NCI-H526 (cell line): ENCODE measurements around the gene OR2H1.

ENCODE experiments used
- DNase-seq, 2 experiments: peaks; one replicate each; lab custom pipeline; 2025; lab: John Stamatoyannopoulos, UW

The OR2H1 gene

DNA sequence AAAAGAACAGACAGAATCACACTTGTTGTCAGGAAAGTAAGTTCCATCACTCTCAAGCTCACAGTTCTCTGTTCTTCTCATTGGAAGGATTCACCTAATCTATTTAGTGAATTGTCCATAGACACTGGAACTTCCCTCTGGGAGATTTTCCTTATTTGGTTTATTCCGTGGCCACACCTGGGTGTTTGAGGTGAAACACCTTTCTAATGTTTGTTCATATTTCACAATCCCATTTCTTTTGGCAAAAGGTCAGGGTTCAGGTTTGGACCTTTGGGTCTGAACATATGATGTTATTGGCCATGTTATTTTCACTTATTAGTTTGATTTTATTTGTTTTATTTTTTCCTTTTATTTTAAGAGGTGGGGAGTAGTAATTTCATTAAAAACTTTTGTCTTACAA, 26.8 kb downstream of the OR2H1 start:
- no peak for DNase-seq

DNA sequence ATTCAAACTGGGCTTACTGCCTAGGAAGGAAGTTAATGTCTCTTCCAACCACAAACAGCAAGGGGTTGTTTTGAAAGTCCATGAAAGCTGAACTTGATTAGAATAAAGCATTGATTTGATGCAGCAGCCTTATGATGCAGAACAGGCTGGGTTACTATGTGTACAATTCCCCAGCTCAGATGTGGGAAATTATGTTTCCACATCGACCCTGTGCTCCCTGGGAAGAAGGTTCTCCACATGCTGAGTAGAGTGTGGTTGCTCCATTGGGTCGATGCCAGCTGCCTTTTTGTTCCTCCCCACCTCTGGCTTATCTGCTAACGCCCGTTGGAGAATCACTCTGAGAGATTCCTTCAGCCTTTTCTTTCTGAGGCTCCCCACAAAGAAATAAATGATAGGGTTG, 29.6 kb downstream of the OR2H1 start:
- DNase-seq: no peak

DNA sequence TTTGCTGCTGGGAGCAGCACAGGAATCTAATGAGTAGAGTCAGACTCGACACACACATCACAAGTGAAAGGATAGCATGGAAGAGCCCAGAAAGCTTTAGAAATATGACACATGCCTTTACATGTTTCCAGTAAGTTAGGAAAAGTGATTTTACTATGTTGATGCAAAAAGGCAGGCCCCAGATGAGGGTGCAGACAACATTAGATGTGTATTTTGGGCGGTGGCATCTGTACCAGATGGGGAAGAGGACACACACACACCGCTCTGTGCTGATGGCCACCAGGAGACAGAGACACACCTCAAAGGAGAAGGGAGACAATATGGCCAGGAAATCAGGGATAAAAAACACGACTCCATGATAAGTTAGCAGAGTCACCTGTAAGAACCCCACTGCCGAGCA, 30.2 kb downstream of the OR2H1 start:
- DNase-seq: no peak

DNA sequence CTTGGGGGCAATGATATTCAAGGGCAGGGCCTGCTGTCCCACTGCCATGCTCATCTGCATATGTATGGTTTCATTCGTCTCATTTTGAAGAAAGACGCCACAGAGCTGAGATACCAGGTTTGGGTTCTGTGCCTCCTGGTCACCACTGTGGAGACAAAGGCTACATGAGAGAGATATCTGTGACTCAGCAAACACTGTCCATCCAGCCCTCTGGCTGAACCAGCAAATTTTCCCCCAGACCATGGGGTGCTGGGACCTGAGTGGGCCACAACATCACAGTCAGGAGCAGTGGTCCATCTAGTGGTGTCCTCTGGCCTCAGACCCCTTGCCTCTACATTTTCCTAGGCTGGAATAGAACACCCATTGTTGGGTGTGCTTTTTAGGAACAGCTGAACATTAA, 30.7 kb downstream of the OR2H1 start, which contains the start of gene MAS1L:
Gene MAS1L (minus strand): TSS at position 297 of the 400 bp plus-strand sequence. CDS start 54 bp downstream, at position 243.
- no peak for DNase-seq

DNA sequence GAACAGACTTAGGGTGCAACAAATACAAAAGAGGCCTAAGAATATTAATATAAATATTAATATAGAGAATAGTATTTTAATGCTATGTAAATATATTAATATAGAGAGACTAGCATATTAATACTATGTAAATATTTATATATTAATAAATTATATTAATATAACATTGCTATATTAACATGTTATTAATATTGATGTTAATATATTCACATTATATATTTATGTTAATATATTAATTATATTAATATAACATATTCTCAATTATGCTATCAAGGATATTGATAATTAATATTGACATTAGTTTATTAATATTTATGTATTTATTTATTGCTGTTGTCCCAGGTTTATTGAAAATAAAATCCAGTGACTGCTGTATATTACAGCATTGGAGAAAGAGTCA, 31.9 kb downstream of the OR2H1 start:
- no peak for DNase-seq

DNA sequence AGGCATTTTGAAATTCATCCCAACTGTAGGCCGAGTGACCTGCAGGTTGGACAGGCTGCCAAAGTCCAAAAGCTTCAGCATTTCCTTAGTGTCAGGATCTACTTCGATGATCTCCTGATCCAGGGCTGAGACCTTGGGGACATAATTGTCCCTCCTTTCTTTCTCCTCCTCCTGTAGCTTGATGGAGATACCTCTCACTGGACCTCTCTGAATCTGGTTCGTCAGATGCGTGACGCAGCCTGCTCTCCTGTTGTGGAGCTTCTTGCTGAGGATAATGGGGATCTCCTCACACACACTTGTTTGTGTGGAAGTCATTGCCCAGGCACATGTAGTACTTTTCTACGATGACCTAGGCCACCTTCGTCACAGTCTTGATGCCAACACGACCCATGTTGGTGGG, 32.3 kb downstream of the OR2H1 start:
- DNase-seq: no peak

DNA sequence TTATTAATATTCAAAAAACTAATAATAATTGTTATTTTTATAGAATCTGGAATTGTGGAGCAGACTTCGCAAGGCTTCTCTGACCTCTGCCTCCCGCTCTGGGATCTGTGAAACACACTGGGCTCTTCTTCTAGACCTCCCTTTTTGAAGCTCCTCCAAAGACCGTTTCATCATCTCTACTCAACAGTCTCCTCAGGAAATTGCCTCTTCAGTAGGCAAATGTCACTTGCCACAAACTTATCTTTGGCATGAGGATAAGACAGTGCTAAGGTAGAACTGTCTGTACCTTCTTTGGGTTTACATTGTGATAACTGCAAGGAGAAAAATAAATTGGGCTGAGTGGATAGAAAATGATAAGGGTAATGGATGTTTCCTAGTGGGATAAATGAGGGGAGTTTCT, 33.1 kb downstream of the OR2H1 start:
- DNase-seq: no peak

DNA sequence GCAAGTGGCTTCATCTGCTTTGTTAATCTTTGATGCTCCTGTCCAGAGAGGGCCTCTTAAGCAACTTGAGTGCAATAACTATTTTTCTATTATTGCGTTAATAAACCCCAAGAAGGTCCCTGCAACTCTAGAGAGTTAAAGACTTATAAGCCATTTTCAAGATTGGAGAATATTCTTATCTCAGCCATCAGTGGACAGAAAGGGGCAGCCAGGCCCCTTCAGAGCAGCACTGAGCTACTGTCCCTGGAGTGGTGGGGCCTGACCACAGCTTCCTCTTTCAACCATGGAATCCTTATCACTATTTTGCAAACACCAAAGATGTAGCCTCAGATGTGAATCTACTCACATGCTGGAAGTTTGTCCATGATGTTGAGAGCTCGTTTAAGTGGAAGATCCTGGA, 33.6 kb downstream of the OR2H1 start:
- DNase-seq: no peak

DNA sequence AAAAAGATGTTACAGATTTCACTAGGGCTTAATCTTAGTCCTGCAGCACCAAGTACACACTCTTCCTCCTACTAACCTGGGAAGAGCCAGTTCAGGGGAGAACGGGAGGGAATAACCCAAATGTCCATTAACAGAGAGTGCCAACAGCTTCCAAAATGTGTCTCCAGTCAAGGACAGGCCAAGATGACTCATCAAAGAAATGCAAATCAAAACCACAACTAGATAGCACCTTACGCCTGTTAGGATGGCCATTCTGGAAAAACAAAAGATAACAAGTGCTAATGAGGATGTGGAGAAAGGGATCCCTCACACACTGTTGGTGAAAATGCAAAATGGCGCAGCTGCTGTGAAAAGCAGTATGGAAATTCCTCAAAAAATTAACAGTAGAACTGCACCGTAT, 34.6 kb downstream of the OR2H1 start:
- no peak for DNase-seq

DNA sequence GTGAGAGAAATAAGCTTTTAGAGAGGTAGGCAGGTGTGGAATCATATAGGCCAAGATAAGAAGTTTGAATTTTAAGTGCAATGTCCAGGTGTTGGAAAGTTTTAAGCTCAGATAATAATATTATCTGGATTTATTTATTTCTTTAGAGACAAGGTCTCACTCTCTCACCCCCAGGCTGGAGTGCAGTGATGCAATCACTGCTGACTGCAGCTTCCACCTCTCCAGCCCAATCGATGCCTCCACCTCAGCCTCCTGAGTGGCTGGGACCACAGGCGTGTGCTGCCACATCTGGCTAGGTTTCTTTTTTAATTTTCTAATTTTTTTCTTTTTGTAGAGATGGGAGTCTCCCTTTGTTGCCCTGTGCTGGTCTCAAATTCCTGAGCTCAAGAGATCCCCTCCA, 36.3 kb downstream of the OR2H1 start:
- DNase-seq: no peak

DNA sequence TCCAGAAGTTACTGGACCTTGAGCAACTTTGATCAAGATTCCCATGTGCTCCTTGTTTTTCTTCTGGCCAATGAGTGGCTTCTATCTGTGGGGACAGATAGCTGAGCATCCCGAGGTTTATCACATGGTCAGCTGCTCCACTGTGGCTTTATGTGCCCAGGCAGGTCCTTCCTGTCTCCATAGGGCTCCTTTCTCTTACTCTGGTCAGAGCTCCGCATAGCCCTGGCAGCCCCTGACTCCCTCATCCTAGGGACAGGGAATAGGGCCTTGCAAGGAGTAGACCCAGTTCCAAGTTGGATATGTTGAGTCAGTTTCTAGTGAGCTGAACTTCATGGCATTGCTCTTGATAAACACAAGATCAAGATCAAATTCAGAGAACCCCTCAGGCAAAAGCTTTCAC, 37.2 kb downstream of the OR2H1 start:
- DNase-seq: no peak

DNA sequence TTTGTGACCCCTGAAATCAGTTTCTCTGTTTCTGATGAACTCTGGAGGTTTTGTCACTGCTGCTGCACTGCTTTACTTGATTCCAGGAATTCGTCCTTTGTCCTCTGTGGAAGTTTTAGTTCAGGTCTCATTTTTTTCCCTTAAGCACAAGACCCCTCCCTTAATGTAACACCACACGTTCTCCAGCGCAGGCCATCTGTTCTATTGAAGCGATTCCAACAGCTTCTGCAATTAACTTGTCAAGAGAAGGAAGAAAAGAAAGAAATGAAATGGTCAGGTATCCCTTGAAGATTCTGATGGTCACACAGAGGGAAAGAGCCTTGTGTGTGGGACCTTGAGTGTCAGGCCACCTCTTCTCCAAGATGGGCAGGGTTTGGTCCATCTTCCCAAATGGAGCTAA, 38.6 kb downstream of the OR2H1 start:
- no peak for DNase-seq

DNA sequence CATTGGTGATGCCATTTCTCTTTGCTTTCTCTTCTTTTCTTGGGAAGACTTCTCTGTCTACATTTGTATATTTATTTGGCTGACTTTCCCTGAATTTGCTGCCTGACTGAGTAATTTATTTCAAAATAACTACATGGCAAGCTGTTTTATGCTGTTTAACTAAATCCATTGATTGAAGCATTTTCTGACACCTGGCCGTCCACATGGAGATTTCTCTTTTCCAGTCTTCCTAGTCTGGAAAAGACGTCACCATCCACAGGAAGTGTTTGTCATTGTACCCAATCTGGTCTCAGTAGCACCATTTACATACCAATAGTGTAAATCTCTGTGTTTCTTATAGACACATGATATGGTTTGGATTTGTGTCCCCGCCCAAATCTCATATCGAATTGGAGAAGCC, 40.0 kb downstream of the OR2H1 start:
- no peak for DNase-seq

DNA sequence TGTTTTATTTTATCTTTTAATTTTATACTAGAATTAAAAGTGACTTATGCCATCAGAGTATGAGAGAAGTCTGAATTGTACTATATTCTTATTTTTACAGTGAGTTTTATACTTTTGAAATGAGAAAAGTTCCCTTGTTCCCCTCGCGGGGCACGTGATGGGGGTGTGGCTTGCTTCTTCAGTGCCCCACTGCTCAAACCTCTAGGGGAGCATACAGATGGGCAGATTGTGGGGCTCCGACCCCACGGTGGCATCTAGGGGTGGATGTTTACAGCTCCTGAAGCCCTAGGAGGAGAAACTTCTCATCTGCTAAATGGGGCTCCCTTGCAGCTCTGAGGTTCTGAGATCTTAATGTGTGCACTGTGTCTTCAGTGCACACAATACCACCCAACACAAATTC, 42.7 kb downstream of the OR2H1 start:
- no peak for DNase-seq

DNA sequence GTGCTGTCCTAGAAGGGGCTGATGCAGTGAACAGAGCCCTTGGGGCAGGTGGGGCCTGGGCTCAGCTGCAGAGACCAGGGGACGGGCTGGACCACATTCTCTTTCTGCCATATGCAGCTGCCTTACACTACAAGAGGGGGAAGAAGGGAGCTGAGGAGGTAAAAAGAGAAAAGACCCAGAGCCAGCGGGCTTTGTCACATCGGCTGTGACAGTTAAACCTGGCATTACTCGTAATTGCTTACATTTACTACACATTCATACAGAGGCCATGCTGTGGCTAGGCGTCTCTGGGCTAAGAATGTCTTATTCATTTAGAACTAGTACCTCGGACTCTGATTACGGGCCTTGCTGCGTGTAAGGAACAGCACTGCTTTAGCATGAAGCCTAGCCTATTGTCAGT, 43.6 kb downstream of the OR2H1 start:
- DNase-seq: no peak

DNA sequence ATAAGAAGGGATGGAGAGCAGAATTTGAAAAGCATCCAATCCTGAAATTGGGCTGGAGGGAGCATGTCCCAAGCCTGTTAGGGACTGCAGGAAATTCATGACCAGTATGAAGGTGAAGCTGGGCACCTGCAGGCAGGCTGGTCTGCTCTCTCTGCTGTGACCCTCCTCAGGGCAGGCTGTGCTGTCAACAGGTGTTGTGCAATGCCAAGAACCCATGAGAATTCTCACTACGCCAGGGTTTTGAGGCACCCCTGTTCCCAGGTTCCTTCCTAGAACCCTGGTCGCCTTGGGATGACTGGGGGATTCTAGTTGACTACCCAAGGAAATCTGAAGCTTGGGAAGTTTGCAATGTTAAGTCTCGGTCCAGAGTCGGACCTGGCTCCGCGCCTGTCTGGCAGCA, 44.2 kb downstream of the OR2H1 start:
- no peak for DNase-seq

DNA sequence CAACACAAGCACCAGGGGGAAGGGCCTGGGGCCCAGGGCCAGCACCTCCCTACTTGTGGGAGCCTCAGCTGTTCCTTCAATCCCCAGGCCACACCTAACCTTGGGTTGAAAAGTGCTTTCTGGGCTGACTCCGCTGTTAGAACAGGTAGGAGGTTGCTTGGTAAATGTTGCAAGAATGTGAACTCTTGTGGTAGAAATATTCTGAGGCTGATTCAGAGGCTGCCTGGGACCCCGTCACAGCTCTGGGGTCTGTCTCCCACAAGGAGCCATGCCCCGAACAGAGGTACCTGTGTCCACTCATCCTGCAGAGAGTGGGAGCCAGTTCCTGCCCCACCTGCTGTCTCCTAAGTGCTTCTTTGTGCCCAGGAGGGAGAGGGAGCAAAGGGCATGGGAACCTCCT, 45.2 kb downstream of the OR2H1 start:
- DNase-seq: no peak

DNA sequence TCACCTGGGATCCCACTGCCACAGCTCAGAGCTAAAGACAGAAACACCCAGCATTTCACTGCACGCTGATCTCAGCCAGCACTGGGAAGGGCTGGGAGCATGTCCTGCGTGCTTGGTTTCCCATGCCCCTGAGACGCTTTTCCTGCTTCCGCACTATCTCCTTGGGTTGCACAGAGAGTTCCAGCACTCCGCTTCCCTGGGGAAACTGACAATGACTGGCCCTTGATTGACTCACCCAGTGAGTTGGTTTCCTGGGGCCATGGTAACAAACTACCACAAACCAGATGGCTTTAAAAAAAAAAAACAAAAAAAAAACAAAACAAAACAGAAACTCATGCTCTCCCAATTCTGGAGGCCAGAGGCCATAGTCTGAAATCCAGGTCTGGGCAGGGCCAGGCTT, 45.6 kb downstream of the OR2H1 start:
- no peak for DNase-seq

DNA sequence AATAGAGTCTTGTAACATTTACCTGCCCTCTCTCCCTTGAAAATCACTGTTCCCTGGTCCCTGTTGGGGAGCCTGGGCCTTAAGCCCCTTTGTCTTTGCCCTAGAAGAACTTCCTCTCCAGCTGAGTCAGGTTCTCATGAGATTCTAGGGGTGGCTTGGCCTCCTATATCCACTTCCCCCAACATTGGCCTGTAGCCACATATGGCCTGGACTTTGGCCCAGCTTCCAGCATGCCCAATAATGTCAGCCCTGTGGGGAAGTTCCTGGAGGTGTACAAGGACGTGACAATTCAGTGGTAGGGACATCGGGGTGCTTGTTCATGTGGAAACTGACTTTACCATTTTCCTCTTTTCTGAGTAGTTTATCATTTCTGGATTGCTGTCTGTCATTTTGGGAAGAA, 48.0 kb downstream of the OR2H1 start:
- DNase-seq: no peak

DNA sequence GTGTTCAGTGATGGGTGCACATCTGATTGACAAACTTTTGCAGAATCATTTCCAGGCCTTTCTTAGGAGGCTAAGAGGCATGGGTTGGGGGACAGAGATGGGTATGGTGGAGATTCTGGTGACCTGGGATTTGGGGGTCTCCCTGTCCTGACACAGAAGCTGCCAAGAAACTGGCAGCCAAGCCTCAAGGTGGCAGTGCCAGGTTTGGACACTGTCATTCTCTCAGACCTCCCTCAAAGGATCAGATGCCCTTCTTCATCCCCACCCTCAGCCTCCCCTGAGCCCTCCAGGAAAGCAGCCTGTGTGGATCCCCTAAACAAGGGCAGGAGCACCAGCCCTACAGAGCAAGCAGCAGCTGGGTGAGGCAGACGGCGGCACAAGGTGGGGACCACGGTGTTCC, 48.9 kb downstream of the OR2H1 start:
- DNase-seq: no peak

DNA sequence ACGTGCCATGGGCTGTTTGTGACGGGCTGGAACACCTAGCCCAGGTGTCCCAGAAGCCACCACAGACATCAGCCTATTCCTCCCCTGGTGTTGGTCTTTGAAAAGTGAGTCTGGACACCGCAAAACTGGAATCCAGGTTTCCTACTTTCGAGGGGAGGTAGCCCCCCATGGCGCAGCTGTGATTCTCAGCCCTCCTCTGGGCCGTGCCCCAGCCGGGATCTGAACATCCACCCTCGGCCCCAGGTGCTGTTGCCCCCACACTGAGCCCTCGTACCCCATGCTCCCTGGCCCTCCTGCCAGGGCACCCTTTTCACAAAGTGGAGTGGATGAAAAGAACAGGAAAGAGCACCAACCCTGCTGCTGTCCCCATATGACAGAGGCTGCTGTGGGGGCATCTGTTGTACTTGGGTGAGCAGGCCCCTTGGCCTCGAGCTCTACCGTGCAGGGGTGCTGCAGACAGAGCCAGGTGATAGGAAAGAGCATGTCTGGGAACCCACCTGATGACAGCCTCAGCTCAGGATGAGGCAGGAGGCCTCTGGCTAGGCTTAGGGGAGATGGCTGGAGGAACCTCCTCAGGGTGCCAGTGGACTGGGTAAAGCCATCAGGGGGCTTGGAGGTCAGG, 49.6 kb downstream of the OR2H1 start:
- DNase-seq: no peak

DNA sequence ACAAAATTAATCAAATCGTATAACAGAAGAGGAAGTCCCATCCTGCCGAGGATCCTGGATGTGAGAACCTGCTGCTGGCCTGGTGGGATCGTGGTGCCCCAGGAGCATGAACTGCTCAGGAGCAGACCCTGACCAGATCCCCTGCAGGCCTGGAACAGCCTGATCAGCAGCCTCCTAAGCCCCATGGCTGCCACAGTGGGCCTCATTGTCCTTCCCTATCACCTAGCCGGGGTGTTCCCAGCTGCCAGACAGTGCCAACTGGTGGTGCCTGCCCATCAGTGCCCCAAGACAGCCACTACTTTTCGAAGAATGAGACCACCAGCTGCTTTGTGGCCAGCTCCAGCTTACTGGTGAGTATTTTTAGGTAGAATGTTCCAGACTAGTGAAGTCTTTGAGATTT, 50.4 kb downstream of the OR2H1 start:
- DNase-seq: no peak

DNA sequence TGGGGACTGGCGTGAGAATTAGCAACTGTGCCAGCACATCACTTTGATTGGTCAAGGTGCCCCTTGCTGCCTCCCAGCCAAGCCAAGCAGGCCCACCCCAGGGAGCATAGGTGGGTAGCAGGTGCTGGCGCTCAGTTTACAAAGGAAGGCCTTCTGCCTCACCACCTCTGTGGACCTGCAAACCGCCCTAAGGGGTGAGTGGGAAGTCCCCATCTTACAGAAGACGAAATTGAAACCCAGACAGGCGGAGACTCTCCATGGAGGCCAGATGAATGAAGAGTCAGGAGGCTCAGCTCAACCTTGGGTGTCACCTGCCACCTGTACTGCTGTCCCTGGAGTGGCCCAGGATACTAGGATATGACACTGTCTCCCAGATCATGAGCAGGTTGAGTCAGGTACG, 52.3 kb downstream of the OR2H1 start:
- DNase-seq: no peak

DNA sequence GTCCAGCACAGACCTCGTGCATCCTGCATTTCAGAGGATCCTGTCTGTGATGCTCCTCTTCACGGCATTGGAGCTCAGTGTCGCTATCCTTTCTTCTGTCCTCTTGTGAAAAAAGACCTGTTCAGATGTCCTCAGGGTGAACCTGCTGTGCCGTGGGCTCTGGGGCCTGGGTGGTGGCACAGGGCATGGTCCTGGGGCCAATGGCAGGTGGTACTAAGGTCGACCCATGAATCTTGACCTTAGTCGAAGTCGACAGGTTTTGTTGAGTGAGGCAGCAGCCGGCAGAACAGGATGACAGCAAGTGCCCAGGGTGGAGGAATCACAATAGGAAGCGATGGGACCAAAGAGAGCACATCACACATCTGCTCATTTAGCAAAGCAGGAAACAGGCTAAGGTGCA, 52.8 kb downstream of the OR2H1 start:
- DNase-seq: no peak

DNA sequence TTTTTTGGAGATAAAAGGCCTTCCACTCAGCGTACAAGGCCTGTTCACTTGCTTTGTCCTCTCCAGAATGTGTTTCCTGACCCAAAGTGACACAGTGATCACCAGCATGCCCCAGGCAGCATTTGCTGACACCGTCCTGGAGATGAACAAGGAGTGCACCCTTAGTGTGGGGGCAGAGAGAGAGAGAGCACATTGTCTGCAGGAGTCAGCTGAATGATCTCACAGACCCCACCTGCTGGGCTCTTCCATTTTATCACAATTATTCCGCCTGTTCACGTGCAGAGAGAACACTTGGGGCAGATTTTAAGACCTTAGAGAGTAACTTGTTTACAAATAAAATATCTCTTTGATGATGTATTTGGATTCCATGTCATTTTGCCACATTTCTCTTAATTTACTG, 53.2 kb downstream of the OR2H1 start:
- DNase-seq: no peak
